Fibroblast of skin of left biceps (primary cell): Measurements from ENCODE around the gene LAMA4.

Source experiments
- DNase-seq, 2 experiments: peaks; one replicate each; pipeline ENCODE4 v3.0.0-alpha.2; 2013; ENCODE audit warnings: low read depth in 2 of 2

LAMA4 gene

DNA sequence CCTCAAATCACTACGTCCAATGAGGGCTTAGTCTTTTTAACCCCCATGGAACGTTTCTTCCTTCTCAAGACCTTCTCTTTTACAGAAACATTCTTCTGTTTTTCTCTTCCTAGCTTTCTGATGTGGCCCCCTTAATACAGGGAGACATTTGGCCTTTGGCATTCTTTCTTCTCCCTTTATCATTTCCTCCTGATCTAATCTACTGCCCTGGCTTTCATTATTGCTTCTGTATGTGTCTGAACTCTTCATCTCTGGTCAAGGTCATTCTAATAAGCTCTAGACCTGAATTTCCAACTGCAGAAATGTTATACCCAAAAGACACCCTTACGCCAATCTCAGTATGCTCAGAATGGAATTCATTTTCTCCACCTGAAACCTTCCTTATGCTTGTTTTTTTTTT is 18.4 kb upstream of the LAMA4 start:
- no peak for DNase-seq

DNA sequence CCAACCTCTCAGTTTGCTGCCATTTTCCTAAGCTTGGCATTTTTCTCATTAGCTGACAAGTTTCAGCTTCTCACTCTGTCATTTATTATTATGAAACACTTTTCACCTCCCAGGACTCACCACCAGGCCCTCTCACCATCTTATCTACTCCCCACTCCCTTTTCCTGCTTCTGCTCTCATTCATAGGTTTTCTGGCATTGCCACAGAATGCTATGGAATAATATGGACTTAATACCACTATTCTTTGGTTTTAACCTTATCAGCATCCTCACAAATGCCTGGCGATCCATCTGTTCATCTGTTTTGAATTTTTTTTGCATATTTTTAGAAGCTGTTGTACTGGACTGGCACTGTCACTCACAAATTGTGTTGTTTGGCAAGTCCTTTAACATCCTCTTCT is 16.4 kb upstream of the LAMA4 start:
- no peak for DNase-seq

DNA sequence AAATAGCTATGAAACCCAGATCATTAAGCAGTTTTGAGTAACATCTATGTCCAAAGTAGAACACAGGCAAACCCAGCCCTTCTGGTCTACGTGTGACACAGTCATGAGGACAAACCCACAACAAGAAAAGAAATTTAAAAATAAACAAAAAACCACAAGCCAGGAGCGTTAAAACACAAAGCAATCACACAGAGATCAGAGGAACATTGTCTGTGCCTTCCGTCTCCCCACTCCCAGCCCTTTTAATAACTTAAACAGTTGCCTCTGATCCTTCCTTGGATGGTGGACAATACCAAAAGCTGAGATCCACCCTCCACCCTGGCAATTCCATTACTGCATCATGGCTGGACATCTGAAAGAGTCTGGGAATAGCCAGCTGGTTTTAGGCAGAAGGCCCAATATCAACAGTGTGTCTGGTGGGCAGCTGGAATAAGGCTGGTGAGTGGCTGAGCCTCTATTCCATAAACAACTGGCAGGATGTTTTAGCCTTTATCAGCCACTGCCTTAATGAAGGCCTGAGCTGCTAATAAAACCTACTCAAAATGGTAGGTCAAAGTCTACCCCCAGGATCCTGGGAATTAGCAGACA is 15.7 kb upstream of the LAMA4 start:
- no peak for DNase-seq

DNA sequence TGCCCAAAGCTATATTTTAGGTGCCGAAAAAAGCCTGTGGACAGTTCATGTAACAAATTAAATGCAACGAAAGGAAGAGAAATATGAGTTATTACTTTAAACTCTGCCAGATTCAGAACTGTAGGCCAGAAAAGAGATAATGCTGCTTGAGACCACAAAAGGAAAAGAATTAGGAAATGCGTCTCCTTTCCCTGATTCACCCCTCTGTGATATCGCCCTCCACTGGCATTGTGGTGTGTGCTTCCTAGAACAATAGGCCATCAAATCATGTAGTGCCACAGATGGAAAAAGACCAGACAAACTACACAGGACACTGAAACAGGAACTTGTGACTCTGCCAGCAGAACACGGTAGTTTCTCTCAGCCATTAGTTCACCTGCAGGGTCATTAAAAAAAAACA is 14.7 kb upstream of the LAMA4 start:
- DNase-seq = no peak

DNA sequence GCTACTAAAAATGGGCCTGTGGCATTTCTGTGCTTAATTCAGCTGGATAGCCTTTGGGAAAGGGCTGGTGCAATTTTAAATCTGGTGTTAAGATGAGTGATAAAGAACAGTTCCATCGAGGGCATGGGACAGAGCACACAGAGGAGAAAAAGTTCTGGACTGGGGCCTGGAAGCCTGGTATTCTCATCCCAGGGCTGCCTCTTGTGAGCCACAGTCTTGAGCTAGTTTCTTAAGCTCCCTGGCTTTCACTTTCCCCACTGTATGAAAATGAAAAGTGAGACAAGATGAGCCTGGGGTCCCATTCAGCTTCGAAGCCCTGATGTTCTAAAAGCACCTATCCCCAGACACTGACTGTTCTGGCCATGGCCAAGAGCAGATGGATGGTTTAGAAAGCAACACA is 14.3 kb upstream of the LAMA4 start:
- no peak for DNase-seq

DNA sequence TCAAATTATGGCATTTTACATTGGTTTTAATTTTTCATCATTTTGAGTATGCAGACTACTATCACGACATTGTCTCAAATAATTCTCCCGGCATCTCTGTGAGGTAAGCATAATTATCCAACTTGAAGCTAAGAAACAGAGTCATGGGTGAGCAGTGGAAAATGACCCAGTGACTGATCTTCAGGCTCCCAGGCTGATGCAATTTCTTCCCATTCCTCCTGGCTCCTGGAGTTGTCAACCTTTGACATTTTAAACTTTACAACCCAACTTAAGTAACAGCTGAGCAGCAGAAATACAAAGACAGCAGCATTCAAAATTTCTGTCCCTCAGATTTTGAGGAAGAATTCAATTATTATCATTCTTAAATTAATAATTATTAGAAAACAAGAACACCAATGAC is 13.7 kb upstream of the LAMA4 start:
- DNase-seq = no peak

DNA sequence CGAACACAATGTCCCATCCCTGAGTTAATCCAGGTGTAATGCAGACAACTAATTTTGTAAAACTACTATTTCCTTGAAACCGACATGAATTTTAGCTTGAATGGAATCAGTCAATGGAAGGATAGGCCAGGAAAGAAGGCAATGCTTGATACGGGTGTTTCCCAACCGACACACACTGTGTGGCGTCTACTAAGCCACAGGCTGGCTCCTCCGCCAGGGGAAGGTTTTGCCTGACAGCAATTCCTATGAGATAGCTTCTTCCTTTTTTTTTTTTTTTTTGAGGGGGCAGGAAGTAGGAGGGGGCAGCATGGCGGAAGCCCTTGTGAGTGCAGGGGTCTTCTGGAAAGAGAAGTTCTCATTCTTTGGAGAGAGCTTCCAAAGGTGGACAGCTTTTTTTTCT is 12.0 kb upstream of the LAMA4 start:
- DNase-seq = no peak

DNA sequence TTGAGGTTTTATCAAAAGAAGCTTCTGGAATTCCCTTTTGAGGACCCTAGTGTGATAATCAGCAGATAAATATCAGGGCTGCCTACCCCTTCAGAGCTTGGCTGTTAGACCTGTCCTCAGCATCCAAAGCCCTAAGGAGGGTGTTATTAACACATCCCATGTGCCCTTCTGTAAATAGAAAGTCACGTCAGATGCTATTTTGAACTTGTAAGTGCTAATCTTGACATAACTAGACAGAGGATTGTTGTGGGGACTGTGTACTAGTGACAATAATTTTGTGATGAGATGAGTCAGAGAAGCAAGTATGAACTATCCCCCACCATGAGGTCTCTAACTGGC is 4.9 kb upstream of the LAMA4 start:
- no peak for DNase-seq

DNA sequence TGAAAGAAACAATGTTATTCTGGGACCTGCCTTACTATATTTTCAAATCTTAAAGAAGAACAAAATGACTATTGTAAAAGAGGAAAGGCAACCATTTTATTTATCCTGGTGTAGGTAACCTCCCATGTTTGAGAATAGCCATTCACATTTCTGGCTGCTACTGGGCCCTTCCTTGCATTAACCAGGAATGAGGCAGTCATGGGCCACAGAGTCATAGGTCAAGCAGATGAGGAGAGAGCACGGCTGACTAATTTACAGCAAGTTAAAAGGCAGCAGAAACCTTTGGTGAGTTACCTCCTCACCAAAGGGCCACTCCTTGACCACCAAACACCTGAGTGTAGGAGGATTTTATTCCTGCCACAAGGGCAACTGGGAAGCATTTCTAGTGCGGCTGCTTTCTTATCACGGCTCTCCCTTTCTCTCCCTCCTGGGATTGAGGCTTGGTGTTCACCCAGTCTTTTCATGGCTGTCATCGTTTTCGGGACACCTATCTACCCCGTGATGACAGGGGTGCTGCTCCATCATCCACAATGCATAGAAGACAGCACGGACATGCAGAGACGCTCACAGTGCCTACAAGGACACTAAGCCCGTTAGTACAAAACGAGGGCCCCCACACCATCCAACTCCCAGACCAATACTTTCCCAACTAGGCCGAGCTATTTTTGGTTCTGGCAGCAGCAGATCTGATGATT is 4.4 kb upstream of the LAMA4 start:
- DNase-seq = no peak

DNA sequence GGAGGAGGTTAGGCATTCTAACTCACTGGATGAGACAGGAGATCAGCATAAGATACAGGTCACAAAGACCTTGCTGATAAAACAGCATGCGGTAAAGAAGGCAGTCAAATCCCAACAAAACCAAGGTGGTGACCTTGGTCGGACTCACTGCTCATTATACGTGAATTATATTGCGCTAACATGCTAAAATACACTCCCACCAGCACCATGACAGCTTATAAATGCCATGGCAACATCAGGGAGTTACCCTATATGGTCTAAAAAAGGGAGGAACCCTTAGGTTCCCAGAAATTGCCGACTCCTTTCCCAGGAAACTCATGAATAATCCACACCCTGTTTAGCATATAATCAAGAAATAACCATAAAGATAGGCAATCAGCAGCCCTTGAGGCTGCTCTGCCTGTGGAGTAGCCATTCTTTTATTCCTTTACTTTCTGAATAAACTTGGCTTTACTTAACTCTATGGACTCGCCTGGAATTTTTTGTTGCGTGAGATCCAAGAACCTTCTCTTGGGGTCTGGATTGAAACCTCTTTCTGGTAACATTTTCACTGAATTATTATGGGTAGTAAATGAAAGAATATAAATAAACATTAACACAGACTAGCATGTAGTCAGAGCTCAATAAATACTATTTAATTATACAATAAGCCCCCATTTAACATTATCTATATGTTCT is 3.0 kb upstream of the LAMA4 start:
- DNase-seq = no peak

DNA sequence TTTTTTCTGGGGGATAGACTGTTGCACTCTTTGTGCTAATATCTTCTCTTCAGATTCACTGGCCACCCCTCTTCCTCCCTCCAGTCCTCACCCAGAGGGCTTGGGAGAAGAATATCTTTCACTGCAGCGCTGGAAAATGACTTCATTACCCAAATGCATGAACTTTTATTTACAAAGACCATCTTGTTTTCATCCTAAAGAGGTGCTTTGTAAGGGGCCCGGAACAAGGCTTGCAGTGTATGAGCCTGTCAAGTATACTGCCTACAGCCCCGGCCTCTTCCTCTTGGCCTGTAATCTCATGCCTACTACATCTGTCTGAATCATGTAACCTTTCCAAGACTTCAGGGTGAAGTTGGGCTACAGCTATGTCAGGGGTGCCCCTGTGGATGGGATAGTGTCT is 554 bp upstream of the LAMA4 start:
- no peak for DNase-seq

DNA sequence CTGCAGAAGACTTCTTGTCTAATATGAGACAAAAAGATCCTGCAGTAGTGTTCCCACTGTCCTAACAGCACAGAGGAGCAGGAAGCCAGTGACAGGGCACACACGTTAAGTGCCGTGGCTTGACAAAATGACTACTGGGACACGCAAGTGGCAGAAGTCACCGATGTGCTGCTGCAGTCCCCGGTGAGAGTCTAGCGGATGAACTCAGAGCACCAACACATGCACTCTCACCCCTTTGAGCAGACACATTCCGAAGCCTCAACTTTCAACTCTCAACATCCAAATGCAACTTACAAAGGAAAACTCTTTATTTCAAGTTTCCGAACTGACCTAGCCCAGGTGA is 898 bp downstream of the LAMA4 start:
- no peak for DNase-seq

DNA sequence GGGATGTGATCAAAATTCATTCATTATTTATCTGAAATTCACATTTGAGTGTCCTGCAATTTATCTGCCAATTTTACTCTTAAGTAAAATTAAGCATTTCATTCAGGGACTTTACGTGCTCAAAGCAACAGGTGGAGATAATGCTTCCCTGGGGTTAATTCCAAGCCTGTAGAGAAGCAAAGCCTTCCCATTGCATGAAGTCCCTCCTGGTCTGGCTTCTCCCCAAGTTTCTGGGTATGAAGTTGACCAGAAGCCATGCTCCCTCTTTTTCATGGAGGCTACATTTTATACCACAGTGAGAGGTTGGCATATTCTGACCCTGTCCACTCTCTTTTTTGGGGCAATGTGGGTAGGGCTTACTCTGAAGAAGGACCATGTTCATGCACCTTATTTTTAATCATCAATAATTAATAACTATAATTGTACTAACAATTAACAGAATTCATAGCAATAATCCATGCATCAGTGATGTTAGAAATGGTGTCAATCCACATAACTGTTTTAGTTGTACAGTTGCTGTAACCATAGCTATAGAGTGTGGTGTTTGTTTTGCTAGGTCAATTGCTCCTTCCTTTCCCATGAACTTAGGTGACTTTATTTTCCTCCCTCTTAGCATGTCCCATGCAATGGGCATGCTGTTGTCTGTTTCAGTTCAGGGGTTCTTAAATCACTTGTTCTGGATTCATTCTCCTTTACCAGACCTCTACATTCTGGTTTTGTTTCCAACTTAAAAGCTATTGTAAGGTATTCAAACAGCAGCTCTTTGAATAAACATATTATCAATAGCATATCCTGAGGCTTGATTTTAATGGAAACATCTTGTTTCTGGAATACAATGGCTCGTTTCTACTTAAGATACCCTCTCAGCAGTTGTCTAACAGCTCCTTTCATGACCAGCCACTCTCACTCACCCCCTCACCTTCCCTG is 1.5 kb downstream of the LAMA4 start:
- no peak for DNase-seq

DNA sequence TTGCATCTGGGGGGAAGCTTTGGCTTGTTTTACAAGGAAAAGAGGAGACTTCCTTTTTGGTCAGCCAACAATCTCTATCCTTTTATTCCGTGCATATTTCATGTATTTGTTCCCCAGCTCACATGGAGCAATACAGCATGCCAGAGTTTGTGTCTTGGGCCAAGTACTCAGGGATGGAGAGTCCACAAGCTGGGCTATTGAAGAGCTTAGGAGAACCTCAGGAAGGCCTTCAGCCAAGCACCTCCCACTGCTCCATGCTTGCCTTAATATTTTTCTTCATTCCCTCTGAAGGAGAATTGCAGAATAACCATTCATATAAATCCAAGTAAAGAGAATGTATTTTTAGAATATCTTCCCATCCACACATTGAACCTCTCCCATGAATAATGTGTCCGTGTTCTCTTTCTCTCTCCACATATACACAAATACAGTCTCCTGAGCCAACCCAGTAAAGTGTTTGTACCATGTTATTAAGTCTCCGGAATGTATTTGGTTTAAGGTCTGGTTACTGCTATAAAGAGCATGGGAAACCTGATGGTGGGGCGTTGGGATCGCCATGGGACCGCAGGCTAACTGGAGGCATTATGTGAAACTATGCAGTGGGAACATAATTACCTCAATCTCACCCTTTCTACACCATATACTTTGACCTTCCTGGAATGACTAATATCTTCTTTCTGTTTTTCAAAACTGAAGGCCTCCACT is 3.0 kb downstream of the LAMA4 start:
- DNase-seq = peak in 1 of 2 experiments; percentile 44

DNA sequence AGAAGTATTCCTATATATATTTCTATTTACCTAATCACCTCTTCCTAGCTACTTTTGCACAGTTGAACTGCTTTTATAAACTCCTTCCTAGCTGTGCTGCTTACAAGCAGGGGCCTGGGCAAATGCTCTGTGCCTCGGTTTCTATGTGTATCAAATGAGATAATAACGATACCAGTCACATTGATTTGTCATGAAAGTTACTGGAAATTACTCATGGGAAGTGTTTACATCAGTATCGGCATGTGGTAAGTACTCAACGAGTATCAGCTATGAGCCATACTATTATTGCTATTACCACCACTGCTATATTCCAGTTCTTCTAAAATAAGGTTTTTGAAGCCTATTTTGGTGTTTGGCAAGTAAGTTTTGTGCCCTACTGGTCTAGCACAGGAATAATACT is 4.9 kb downstream of the LAMA4 start:
- no peak for DNase-seq

DNA sequence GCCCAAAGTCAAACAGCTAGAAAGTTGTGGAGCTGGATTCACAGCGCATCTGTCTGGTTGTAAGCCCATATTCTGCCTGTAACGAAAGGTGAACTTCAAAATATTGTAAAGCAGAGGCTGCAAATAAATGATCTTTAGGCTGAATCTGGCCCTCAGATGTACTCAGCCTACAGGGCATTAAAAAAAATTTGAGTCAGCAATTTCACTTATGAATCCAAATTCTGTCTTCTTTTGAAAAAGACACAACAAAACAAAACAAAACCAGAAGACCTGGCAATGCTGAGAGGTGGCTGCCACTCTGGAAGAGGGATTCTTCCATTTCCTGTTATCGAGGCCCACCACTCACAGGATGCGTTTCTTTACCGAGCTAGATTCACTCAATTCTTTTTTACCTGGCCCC is 7.1 kb downstream of the LAMA4 start:
- no peak for DNase-seq

DNA sequence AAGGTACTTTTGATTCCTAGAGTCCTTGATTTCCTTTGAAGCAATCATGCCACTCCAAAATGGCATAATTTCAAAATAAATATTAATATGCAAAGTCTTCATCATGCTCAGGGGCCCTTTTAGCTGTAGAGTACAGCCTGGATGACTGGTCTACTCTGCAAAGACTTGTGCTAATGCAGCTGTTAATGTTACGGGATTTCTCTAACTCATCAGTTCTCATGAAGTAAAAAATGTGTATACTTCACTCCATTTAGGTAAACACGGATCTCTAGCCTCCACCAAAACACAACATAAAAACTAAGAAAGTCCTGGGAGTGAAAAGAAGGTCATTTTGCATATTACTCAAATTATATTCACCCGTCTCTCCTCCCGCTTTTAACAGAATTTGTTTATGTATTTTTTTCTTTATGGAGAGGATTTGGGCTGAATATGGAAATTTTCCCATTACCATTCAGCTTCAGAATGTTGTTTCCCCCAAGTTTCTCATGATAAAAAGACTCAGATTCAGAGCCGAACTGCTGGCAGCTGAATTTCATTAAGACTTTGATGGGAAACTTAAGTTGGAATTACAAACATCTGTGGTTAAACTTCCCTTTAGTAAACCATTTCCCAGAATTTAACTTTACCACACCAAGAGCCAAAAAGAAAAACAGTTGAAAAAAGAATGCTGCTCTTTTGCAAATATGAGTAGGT is 8.7 kb downstream of the LAMA4 start:
- peak; percentile 95 to 96 for DNase-seq

DNA sequence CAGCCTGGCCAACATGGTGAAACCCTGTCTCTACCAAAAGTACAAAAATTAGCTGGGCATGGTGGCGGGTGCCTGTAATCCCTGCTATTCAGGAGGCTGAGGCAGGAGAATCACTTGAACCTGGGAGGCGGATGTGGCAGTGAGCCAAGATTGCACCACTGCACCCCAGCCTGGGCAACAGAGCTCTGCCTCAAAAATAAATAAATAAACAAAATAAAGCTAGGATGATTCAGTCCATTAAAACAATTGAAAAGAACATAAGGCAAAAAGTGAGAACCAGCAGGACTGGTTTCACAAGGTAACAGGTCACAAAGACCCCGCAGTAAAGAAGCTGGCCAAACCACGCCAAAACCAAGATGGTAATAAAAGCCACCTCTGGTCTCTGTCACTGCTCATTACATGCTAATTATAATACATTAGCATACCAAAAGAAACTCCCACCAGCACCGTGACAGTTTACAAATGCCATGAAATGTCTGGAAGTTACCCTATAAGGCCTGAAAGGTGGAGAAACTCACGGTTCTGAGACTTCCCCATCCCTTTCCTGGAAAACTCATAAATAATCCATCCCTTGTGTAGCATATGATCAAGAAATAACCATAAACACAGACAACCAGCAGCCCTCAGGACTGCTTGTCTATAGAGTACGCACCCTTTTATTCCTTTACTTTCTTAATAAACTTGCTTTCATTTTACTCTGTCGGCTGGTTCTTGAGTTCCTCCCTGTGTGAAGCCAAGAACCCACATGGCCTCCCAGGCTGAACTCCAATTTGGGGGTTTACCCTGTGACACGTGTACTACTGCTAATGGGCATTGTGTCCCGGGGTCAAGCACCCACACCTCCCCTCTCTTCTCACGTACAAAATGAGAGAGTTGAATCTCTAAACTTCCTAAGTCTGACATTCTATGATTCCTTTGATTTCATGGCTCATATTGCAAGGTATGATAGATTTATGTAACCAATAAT is 10.2 kb downstream of the LAMA4 start:
- no peak for DNase-seq

DNA sequence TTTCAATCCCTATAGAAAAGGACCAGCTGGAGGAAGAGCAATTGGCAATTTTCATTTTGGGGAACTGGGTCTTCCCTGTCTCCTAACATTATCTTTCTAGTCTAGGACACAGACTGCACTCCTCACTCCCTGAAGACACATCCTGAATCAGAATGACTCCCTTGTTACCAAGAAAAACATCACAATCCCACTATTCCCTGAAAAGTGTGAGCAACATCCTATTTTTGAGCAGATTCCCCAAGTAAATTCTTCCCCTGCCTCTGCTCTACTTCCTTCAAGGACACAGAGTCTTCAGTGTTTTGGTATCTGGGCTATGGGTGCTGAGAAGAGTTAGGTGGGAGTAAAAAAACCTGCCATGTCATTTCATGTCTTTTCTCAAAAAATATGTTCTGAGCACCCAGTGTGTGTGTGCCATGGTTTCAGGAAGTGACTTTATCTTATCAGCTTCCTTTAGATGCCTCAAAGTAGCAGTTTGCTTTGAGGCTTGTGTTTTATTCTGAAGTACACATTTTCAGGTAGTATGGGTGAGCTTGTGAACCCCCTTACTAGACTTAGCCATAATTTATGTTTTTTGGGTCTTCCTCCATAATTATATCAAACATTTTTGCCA is 12.4 kb downstream of the LAMA4 start:
- no peak for DNase-seq

DNA sequence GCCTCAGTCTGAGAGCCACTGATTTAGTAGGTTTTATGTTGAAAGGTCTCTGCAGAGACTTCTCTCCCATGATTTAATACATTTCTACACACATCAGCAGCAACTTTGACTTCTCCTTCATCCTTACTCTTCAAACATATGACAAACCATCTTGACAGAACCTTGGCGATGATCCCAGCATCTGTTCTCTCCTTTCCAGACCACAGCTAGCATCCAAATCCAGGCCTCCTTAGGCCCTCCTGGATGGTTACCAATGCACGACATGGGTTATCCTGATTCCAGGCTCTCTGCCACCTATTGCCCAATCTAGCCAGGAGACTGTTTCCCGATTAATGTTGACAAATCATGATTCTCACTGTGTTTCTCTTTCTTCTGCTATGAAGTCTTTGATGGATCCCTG is 16.8 kb downstream of the LAMA4 start:
- DNase-seq = peak; percentile 100
